IMR-90 (cell line): ENCODE measurements around the gene IER5L. TPM values are rescaled to one million over a fixed set of nuclear protein-coding genes. Genes with fewer than 3 reads are reported as not detected.
A peak's percentile ranks its signal among the peaks of the same experiment; 100 is the strongest.

Source experiments
- ATAC-seq: fragments of 200-7000 bp; cut with Tn5 transposase; 2 replicates; pipeline ENCODE4 v1.9.1; 2020; ENCODE audit warnings: low read depth, mild to moderate bottlenecking, moderate library complexity
- BruUV-seq: library from RNA; stranded (reverse); fragments of 400-500 nt; replicated peaks from 2 replicates; lab custom pipeline; 2021; lab: Mats Ljungman, UMichigan
- CTCF ChIA-PET: fragments of 300-600 bp; formaldehyde crosslinking; extraction: SDS; loops from one replicate; lab custom pipeline; 2021; ENCODE audit warnings: antibody characterized with exemption; lab: Yijun Ruan, JAX
- POLR2A ChIA-PET: fragments of 300-600 bp; sonication (Branson Sonifier 250); formaldehyde crosslinking; loops from one replicate; lab custom pipeline; 2022; ENCODE audit warnings: antibody characterized with exemption; ENCODE audit not compliant: unreplicated experiment; lab: Charles Lee
- DNase-seq: peaks from one replicate; pipeline ENCODE4 v3.0.0; 2013
- H2AFZ ChIP-seq: replicated peaks from 2 replicates; pipeline ENCODE3; 2013; ENCODE audit warnings: low read length, mild to moderate bottlenecking; ENCODE audit not compliant: poor library complexity
- H2AK5ac ChIP-seq: 2 replicates; pipeline ENCODE4 v1.6.1; 2013; ENCODE audit warnings: low read depth, low read length, inconsistent platforms
- H2AK9ac ChIP-seq: replicated peaks from 2 replicates; pipeline ENCODE3; 2013; ENCODE audit warnings: mild to moderate bottlenecking, low read depth, low read length, moderate library complexity; ENCODE audit not compliant: poor library complexity
- H2BK120ac ChIP-seq: 2 replicates; pipeline ENCODE4 v1.6.1; 2013; ENCODE audit warnings: low read depth, low read length, inconsistent platforms
- H2BK15ac ChIP-seq: 3 replicates; pipeline ENCODE4 v1.6.1; 2013; ENCODE audit warnings: low read depth, low read length, inconsistent platforms
- H2BK20ac ChIP-seq: 2 replicates; pipeline ENCODE4 v1.6.1; 2013; ENCODE audit warnings: low read depth, mild to moderate bottlenecking, inconsistent platforms, low read length, moderate library complexity
- H2BK5ac ChIP-seq: 2 replicates; pipeline ENCODE4 v1.6.1; 2013; ENCODE audit warnings: mild to moderate bottlenecking, low read depth, low read length, inconsistent platforms; ENCODE audit not compliant: poor library complexity, severe bottlenecking
- H3K14ac ChIP-seq: replicated peaks from 2 replicates; pipeline ENCODE4 v1.6.1; 2013; ENCODE audit warnings: low read depth, low read length, inconsistent platforms
- H3K18ac ChIP-seq: 2 replicates; pipeline ENCODE4 v1.6.1; 2013; ENCODE audit warnings: low read depth, low read length, control low read depth
- H3K23ac ChIP-seq: 2 replicates; pipeline ENCODE4 v1.6.1; 2013; ENCODE audit warnings: low read depth, low read length, inconsistent platforms
- H3K27ac ChIP-seq: 2 replicates; pipeline ENCODE4 v1.5.1; 2013; ENCODE audit warnings: mild to moderate bottlenecking, control low read depth, low read length; ENCODE audit not compliant: insufficient read depth
- H3K27me3 ChIP-seq: 2 replicates; pipeline ENCODE4 v1.6.1; 2013; ENCODE audit warnings: low read length; ENCODE audit not compliant: control insufficient read depth, insufficient read depth
- H3K36me3 ChIP-seq: 2 replicates; pipeline ENCODE4 v1.6.1; 2013; ENCODE audit warnings: low read length, mixed read lengths; ENCODE audit not compliant: control insufficient read depth, insufficient read depth
- H3K4ac ChIP-seq: 2 replicates; pipeline ENCODE4 v1.6.1; 2013; ENCODE audit warnings: low read depth, low read length, inconsistent platforms
- H3K4me1 ChIP-seq: 2 replicates; pipeline ENCODE4 v1.6.1; 2013; ENCODE audit warnings: low read length, mixed read lengths; ENCODE audit not compliant: control insufficient read depth, insufficient read depth
- H3K4me2 ChIP-seq: 2 replicates; pipeline ENCODE4 v1.6.1; 2013; ENCODE audit warnings: low read depth, mild to moderate bottlenecking, control low read depth, low read length, moderate library complexity
- H3K4me3 ChIP-seq: 2 replicates; pipeline ENCODE4 v1.5.1; 2013; ENCODE audit warnings: low read depth, mild to moderate bottlenecking, control low read depth, low read length, moderate library complexity; ENCODE audit not compliant: insufficient read depth
- H3K56ac ChIP-seq: 2 replicates; pipeline ENCODE4 v1.6.1; 2013; ENCODE audit warnings: low read length, inconsistent platforms; ENCODE audit not compliant: insufficient read depth; ENCODE audit errors: extremely low read depth
- H3K79me1 ChIP-seq, 2 experiments: 2 replicates each; pipeline ENCODE4 v1.6.1; 2013; ENCODE audit warnings: low read length in 2 of 2, inconsistent platforms in 1 of 2, low read depth in 1 of 2
- H3K9ac ChIP-seq: 2 replicates; pipeline ENCODE4 v1.6.1; 2013; ENCODE audit warnings: low read depth, low read length, control low read depth
- H3K9me1 ChIP-seq: 2 replicates; pipeline ENCODE4 v1.6.1; 2013; ENCODE audit warnings: low read length, inconsistent platforms; ENCODE audit not compliant: insufficient read depth
- H3K9me3 ChIP-seq: 2 replicates; pipeline ENCODE4 v1.6.1; 2013; ENCODE audit warnings: low read length; ENCODE audit not compliant: control insufficient read depth, insufficient read depth
- H4K20me1 ChIP-seq: 2 replicates; pipeline ENCODE4 v1.6.1; 2013; ENCODE audit warnings: low read length, inconsistent platforms; ENCODE audit not compliant: insufficient read depth
- H4K5ac ChIP-seq: 2 replicates; pipeline ENCODE4 v1.6.1; 2013; ENCODE audit warnings: mild to moderate bottlenecking, low read depth, low read length, control low read depth
- H4K8ac ChIP-seq, 2 experiments: 2 replicates each; pipeline ENCODE4 v1.6.1; 2013; ENCODE audit warnings: low read depth in 2 of 2, low read length in 2 of 2, control low read depth in 1 of 2, inconsistent platforms in 1 of 2
- H4K91ac ChIP-seq: 2 replicates; pipeline ENCODE4 v1.6.1; 2013; ENCODE audit warnings: low read depth, low read length, inconsistent platforms; ENCODE audit not compliant: insufficient read depth
- BHLHE40 ChIP-seq: fragments of 150-350 bp; IDR thresholded peaks from 2 replicates; pipeline ENCODE4 v1.6.1; 2016; ENCODE audit warnings: mild to moderate bottlenecking, low read depth, low read length
- CEBPB ChIP-seq: IDR thresholded peaks from 2 replicates; pipeline ENCODE4 v1.6.1; 2012; ENCODE audit warnings: low read depth, low read length, improper control_type of control experiment
- MXI1 ChIP-seq: IDR thresholded peaks from 2 replicates; pipeline ENCODE4 v1.6.1; 2012; ENCODE audit warnings: low read depth, mild to moderate bottlenecking, low read length, moderate library complexity, borderline replicate concordance
- SMC3 ChIP-seq: fragments of 150-350 bp; IDR thresholded peaks from 2 replicates; pipeline ENCODE4 v1.6.1; 2016; ENCODE audit warnings: low read depth, mild to moderate bottlenecking, antibody characterized with exemption, low read length, moderate library complexity
- WGBS, 2 experiments: methylation state at CpG; one replicate each; pipeline versions ENCODE4 v1.1.5 to v1.1.7; 2013; ENCODE audit warnings: missing lambda C conversion rate in 2 of 2; ENCODE audit not compliant: insufficient read length in 1 of 2; ENCODE audit errors: extremely low coverage in 2 of 2; 5-methylcytosine and 5-hydroxymethylcytosine counted together
- dilution Hi-C: fragments of 300-500 bp; cut with HindIII; formaldehyde crosslinking; loops from one replicate; pipeline ENCODE4 v1.14.3; 2018; ENCODE audit warnings: low sequenced_read_pairs; ENCODE audit not compliant: unreplicated experiment
- in situ Hi-C: fragments of 300-500 bp; cut with MboI; formaldehyde crosslinking; loops from 3 replicates; pipeline ENCODE4 v1.14.3; 2019; ENCODE audit warnings: low sequenced_read_pairs, inconsistent platforms, mixed read lengths
- intact Hi-C: fragments of 100-400 bp; cut with micrococcal nuclease; formaldehyde crosslinking; loops from 2 replicates; pipeline ENCODE4 v1.10.0; 2022
- polyA plus RNA-seq, 3 experiments: library from polyadenylated mRNA; depleted of rRNA; stranded (reverse); fragments of >200 nt; gene quantifications; 2 replicates each; pipeline ENCODE4 v1.2.3, GENCODE V29; 2012; ENCODE audit warnings: low replicate concordance in 1 of 3
- total RNA-seq: library from RNA; depleted of rRNA; stranded (reverse); fragments of >200 nt; gene quantifications from 2 replicates; pipeline ENCODE4 v1.2.3, GENCODE V29; 2012

Gene IER5L
- total and polyA plus RNA-seq, 2 of the 4 experiments (the other 2 are of a cell fraction) = 12.5 to 13.4 TPM

DNA sequence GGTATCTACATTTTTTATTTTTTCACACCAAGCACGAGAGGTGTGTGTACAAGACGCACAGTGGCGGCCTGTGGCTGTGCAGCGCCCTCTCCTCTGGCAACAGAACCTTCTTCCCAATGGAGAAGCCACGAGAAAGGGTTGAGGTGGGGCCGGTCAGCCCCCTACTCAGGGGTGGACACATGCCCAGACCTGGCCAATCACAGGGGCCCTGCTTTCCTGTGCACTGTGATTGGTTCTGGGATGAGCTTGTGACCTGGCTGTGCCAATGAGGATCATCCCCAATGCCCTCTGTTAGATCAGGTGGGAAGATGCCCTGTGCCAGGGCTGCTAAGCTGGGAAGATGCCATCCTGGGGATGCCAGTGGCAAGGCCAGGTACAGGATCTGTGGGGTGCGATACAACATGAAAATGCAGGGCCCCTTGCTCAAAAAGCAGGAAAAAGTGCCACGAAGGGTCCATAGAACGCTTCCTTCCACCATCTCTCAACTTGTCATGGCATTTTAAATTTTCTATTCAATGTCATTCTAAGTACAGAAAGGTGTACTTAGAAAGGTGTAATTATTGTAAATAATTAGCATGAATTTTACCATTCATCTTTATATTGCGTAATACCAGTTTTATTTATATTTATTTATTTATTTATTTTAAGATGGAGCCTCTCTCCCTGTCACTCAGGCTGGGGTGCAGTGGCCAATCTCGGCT, 15.4 kb downstream of the IER5L start (continued):
- peak; percentile 68; the same call in 1 of the 2 replicates for TF ChIP-seq CEBPB

- no peak overlapping the region for H3K4me2 ChIP-seq
- peak overlapping the region; percentile 48; the same call in 1 of the 2 replicates for H2AK5ac ChIP-seq
- no TSS peak for BruUV-seq
- intact Hi-C loops (no loop called here), in situ Hi-C loops (no loop called here), dilution Hi-C loops (no loop called here)
- H4K91ac ChIP-seq = no peak overlapping the region
- H3K36me3 ChIP-seq = peaks cover 2% of the 10 kb centered on the region; the same call in 1 of the 2 replicates
- peaks cover 13% of the 10 kb centered on the region for H3K4me1 ChIP-seq
- TF ChIP-seq SMC3 (no peak), MXI1 (no peak), BHLHE40 (no peak)
- no peak overlapping the region for H3K9ac ChIP-seq
- H3K4ac ChIP-seq = no peak overlapping the region
- peak overlapping the region; percentile 51 for H2AFZ ChIP-seq
- H3K14ac ChIP-seq = no peak overlapping the region
- H3K27ac ChIP-seq = no peak overlapping the region
- ATAC-seq (no peak), DNase-seq (no peak)
- peaks cover 0 to 17% of the 10 kb centered on the region in 2 experiments; a peak in 2 of 4 replicates for H3K79me1 ChIP-seq
- H3K9me1 ChIP-seq = peaks cover 13% of the 10 kb centered on the region
- H2BK120ac ChIP-seq = no peak overlapping the region
- WGBS, 2 experiments = 89% methylated on average over 5 of the region's 9 CpGs; no CpG with 5 or more reads in 1 of the 2 experiments
- H3K27me3 ChIP-seq = no peaks in the 10 kb centered on the region
- peak overlapping the region; percentile 12 for H2BK5ac ChIP-seq
- H4K20me1 ChIP-seq = no peaks in the 10 kb centered on the region
- 0 out of 4 replicates have a peak overlapping the region, but pooled peaks of 1 of the 2 experiments have one; percentile 2 for H4K8ac ChIP-seq
- POLR2A ChIA-PET = interaction anchor here (0.6 to 1.4 kb wide), 4 partner anchors 13 to 796 kb away, joined by 3 to 20 read pairs (median 4); partner anchors contain the start of gene IER5L
- H3K9me3 ChIP-seq = no peaks in the 10 kb centered on the region
- no peak overlapping the region for H4K5ac ChIP-seq
- no peak overlapping the region; the same call in 2 of the 3 replicates for H2BK15ac ChIP-seq
- H3K4me3 ChIP-seq = no peak overlapping the region
- no peak overlapping the region for H3K56ac ChIP-seq
- 0 out of 2 replicates have a peak overlapping the region, but pooled peaks have one; percentile 10 for H2BK20ac ChIP-seq
- H2AK9ac ChIP-seq = no peak overlapping the region
- CTCF ChIA-PET = interaction anchor here (0.6 to 1.3 kb wide), 3 partner anchors 13 to 225 kb away, joined by 3 to 8 read pairs (median 3); no protein-coding TSS in a partner anchor
- H3K18ac ChIP-seq = no peak overlapping the region
- no peak overlapping the region for H3K23ac ChIP-seq
Measured at GRCh38 chr9:129161534-129161837, 16.6 kb downstream of the IER5L start.
